T-helper 1 cell (primary cell): Measurements from ENCODE around the gene EEF2K.
"Not testable (repeated sequence)": the region's sequence is repeated elsewhere in the genome, so short reads cannot be mapped to it uniquely, and the experiment has no call there.

ENCODE experiments used
- DNase-seq, 5 donors: peaks; one replicate each; pipeline ENCODE4 v3.0.0-alpha.2; 2012 to 2020

EEF2K gene

GRCh38 chr16:22190081-22190775 lies 15.8 kb upstream of the EEF2K start:
- DNase-seq, result peak; percentile 91 to 100 (median 92)

GRCh38 chr16:22190776-22191531 lies 15.1 kb upstream of the EEF2K start:
- DNase-seq, result peak; percentile 98 to 100 (median 99)

- DNase-seq, result peak in 3 of 5 donors; percentile 30 to 54 (median 36)
These were observed 14.4 kb upstream of the EEF2K start for GRCh38 chr16:22191532-22192260.

GRCh38 chr16:22192261-22193062 lies 13.6 kb upstream of the EEF2K start:
- peak; percentile 72 to 86 (median 81) for DNase-seq

- DNase-seq, result no peak
These were observed 13.0 kb upstream of the EEF2K start for GRCh38 chr16:22193063-22193411.

- no peak for DNase-seq
These were observed 11.2 kb upstream of the EEF2K start for GRCh38 chr16:22194707-22195444.

GRCh38 chr16:22195445-22195694 lies 10.7 kb upstream of the EEF2K start:
- DNase-seq, result no peak

- DNase-seq, result peak; percentile 70 to 92 (median 83)
These were observed 10.2 kb upstream of the EEF2K start for GRCh38 chr16:22195695-22196558.

GRCh38 chr16:22196559-22197168 lies 9.4 kb upstream of the EEF2K start:
- not testable (repeated sequence) for DNase-seq

- no peak for DNase-seq
These were observed 7.4 kb upstream of the EEF2K start for GRCh38 chr16:22198547-22199293.

GRCh38 chr16:22202261-22202637 lies 3.8 kb upstream of the EEF2K start:
- DNase-seq, result no peak

- no peak for DNase-seq
These were observed 3.0 kb upstream of the EEF2K start for GRCh38 chr16:22203091-22203490.

- no peak for DNase-seq
These were observed 1.9 kb upstream of the EEF2K start for GRCh38 chr16:22204091-22204655.

- DNase-seq, result no peak
These were observed 483 bp upstream of the EEF2K start for GRCh38 chr16:22205577-22206012.

GRCh38 chr16:22206842-22207714 lies 1.0 kb downstream of the EEF2K start:
- DNase-seq, result peak; percentile 33 to 45 (median 39)

GRCh38 chr16:22207715-22208360 lies 1.8 kb downstream of the EEF2K start:
- no peak for DNase-seq

GRCh38 chr16:22210285-22210684 lies 4.2 kb downstream of the EEF2K start:
- no peak for DNase-seq

- DNase-seq, result no peak
These were observed 4.8 kb downstream of the EEF2K start for GRCh38 chr16:22210854-22211253.
